ENCODE results near the gene NAP1L5. TPM values are rescaled to one million over a fixed set of nuclear protein-coding genes. Genes with fewer than 3 reads are reported as not detected.

The NAP1L5 gene
- total RNA-seq, 1 donor from 2014 or later: 4.4 TPM

DNA sequence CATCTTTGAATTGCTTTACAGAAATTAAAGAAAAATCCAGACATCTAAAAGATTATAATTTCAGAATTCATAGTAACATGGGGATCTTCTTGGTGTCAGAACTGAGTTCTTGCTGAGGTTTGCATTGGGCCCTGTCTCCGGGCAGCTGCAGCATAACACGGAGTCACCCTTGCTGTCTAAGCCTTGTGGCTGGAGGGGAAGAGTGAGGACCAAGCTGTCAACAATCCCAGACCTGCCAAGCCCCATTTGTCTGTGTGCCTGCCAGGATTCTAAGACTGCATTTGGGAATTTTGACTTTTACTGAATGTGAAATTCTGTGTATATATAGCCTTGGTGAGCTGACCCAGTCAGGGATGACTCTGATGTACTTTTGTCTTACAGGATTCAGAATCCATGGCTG, 25.2 kb upstream of the NAP1L5 start:
- H3K36me3 Mint-ChIP-seq: peaks cover 58% of the 10 kb centered on the region
- no peaks in the 10 kb centered on the region for H3K4me1 Mint-ChIP-seq
- TF ChIP-seq, protein P1, sequence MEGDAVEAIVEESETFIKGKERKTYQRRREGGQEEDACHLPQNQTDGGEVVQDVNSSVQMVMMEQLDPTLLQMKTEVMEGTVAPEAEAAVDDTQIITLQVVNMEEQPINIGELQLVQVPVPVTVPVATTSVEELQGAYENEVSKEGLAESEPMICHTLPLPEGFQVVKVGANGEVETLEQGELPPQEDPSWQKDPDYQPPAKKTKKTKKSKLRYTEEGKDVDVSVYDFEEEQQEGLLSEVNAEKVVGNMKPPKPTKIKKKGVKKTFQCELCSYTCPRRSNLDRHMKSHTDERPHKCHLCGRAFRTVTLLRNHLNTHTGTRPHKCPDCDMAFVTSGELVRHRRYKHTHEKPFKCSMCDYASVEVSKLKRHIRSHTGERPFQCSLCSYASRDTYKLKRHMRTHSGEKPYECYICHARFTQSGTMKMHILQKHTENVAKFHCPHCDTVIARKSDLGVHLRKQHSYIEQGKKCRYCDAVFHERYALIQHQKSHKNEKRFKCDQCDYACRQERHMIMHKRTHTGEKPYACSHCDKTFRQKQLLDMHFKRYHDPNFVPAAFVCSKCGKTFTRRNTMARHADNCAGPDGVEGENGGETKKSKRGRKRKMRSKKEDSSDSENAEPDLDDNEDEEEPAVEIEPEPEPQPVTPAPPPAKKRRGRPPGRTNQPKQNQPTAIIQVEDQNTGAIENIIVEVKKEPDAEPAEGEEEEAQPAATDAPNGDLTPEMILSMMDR (IDR thresholded peaks at IDR 0.05; ENCODE audit: unreplicated experiment): no peak
- H3K9me3 Mint-ChIP-seq: peaks cover 13% of the 10 kb centered on the region
- DNase-seq (ENCODE audit: low spot score in 2 of 2, unreplicated experiment in 2 of 2): no peak
- H3K4me3 Mint-ChIP-seq: no peak overlapping the region
- no peaks in the 10 kb centered on the region for H3K27me3 Mint-ChIP-seq (ENCODE audit: low read depth)
- no peak overlapping the region for H3K27ac Mint-ChIP-seq

- Mint-ChIP-seq H3K9me3 (peaks cover 18% of the 10 kb centered on the region), H3K27me3 (ENCODE audit: low read depth) (no peaks in the 10 kb centered on the region), H3K27ac (no peak overlapping the region), H3K4me1 (no peaks in the 10 kb centered on the region), H3K4me3 (no peak overlapping the region), H3K36me3 (peaks cover 58% of the 10 kb centered on the region)
- no peak for DNase-seq (ENCODE audit: low spot score in 2 of 2, unreplicated experiment in 2 of 2)
- TF ChIP-seq, protein P1 (IDR thresholded peaks at IDR 0.05; ENCODE audit: unreplicated experiment): no peak
These were observed 24.7 kb upstream of the NAP1L5 start for GRCh38 chr4:88722276-88722780.

DNA sequence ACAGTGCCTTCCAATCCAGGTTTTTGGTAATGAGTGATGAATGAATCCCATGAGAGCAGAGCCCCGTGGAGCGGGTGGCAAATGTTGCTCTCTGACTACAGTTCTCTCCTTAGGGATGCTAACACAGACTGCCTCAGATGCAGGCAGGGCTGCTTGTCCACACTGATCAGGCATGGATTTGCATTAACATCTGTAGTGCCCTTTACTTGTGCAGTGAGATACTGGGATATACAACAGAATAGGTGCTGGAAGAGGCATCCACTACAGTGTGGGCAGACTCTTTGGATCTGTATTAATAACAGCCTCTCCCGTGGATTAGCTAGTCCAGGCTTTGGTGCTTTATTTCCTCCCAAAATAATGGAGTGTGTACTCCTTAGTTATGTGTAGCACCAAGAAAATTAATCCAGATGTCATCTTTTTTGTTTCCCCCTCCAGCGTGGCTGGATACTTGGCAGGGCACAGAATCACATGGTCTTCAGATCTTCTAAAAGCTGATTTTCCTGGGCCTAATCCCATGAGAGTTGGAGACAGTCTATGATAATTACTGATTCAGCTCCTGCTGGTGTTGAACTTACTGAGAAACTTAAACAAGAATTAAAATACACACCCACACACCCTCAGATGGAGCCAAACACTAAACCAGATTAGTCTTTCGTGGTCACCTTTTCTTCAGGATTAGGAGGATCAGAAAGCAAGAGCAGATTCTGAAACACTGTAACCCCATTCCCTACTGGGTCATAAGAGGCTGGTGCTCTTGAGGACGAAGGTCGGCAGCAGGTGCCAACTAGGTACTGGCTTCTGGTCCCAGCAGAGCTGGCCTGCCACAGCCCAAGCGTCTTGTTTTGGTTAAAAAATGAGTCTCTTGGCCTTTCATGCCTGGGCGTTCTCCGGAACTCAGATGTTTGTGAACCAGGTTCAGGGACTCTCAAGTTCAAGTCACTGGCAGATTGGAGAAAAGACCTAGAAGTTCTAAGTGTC, 23.1 kb upstream of the NAP1L5 start:
- Mint-ChIP-seq H3K4me1 (no peaks in the 10 kb centered on the region), H3K4me3 (no peak overlapping the region), H3K36me3 (peaks cover 65% of the 10 kb centered on the region), H3K9me3 (peaks cover 30% of the 10 kb centered on the region), H3K27ac (no peak overlapping the region), H3K27me3 (ENCODE audit: low read depth) (no peaks in the 10 kb centered on the region)
- DNase-seq (ENCODE audit: low spot score in 2 of 2, unreplicated experiment in 2 of 2): no peak
- TF ChIP-seq, protein P1 (IDR thresholded peaks at IDR 0.05; ENCODE audit: unreplicated experiment): no peak

- H3K27me3 Mint-ChIP-seq (ENCODE audit: low read depth): no peaks in the 10 kb centered on the region
- TF ChIP-seq, protein P1 (IDR thresholded peaks at IDR 0.05; ENCODE audit: unreplicated experiment): no peak
- DNase-seq (ENCODE audit: low spot score in 2 of 2, unreplicated experiment in 2 of 2): no peak
- no peaks in the 10 kb centered on the region for H3K4me1 Mint-ChIP-seq
- peaks cover 40% of the 10 kb centered on the region for H3K9me3 Mint-ChIP-seq
- H3K4me3 Mint-ChIP-seq: no peak overlapping the region
- H3K27ac Mint-ChIP-seq: no peak overlapping the region
- peaks cover 74% of the 10 kb centered on the region for H3K36me3 Mint-ChIP-seq
These were observed 21.8 kb upstream of the NAP1L5 start for GRCh38 chr4:88719381-88719780.

DNA sequence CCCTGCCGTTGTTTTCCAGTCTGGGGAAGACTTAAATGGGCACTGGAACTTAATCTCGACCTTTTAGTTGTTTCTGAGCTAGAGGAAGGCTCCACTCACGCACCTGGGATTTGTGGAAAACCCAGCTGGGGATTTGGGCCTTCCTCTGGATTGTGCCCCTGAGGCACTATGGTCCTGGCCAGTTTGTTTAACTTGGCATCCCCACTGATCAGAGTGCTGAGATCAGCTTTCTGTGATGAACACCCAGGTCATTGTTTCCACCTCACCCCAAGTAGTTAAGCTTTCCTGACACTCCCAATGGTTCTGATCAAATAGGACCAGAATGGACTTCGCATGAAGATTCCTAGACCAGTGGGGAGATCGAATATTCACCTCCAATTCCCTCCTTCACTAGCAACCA, 20.5 kb upstream of the NAP1L5 start:
- H3K9me3 Mint-ChIP-seq: peaks cover 48% of the 10 kb centered on the region
- no peaks in the 10 kb centered on the region for H3K4me1 Mint-ChIP-seq
- H3K36me3 Mint-ChIP-seq: peaks cover 81% of the 10 kb centered on the region
- no peak overlapping the region for H3K27ac Mint-ChIP-seq
- H3K27me3 Mint-ChIP-seq (ENCODE audit: low read depth): no peaks in the 10 kb centered on the region
- TF ChIP-seq, protein P1 (IDR thresholded peaks at IDR 0.05; ENCODE audit: unreplicated experiment): no peak
- H3K4me3 Mint-ChIP-seq: no peak overlapping the region
- no peak for DNase-seq (ENCODE audit: low spot score in 2 of 2, unreplicated experiment in 2 of 2)
